HCT116 (cell line): Measurements from ENCODE around the gene GBX1.

ENCODE experiments used
- CEBPB ChIP-seq: IDR thresholded peaks from 2 replicates; pipeline ENCODE4 v1.6.1; 2012; ENCODE audit warnings: low read depth
- CTCF ChIP-seq, 3 experiments: fragments of 200-600 bp in 1 of 3; sonication (generic) in 1 of 3; IDR thresholded peaks in 2 of 3; conservative IDR thresholded peaks in 1 of 3; 2 replicates each; pipeline ENCODE4 v1.5.1; 2012 to 2017; ENCODE audit warnings: low read depth in 2 of 3, low read length in 2 of 3, antibody characterized with exemption in 1 of 3, borderline replicate concordance in 1 of 3, control low read depth in 1 of 3, mild to moderate bottlenecking in 1 of 3, mixed read lengths in 1 of 3, mixed run types in 1 of 3, moderate library complexity in 1 of 3; ENCODE audit not compliant: insufficient read depth in 1 of 3
- MAX ChIP-seq: IDR thresholded peaks from 2 replicates; pipeline ENCODE4 v1.6.1; 2012
- SRF ChIP-seq: IDR thresholded peaks from 2 replicates; pipeline ENCODE4 v1.6.1; 2012; ENCODE audit warnings: low read depth
- TCF7L2 ChIP-seq: IDR thresholded peaks from 2 replicates; pipeline ENCODE4 v1.7.0; 2011; ENCODE audit warnings: borderline replicate concordance, inconsistent platforms; ENCODE audit not compliant: insufficient read depth, insufficient read length; ENCODE audit errors: extremely low read depth
- YY1 ChIP-seq: IDR thresholded peaks from 2 replicates; pipeline ENCODE4 v1.6.1; 2011; ENCODE audit warnings: low read length, low read depth, moderate library complexity, mild to moderate bottlenecking; ENCODE audit not compliant: insufficient replicate concordance; ENCODE audit errors: extremely low read depth

- no peak for TF ChIP-seq CTCF (IDR thresholded peaks at IDR 0.05 in 2 of 3, conservative IDR thresholded peaks at IDR 0.05 in 1 of 3; ENCODE audit: borderline replicate concordance in 1 of 3, insufficient read depth in 1 of 3, low read depth in 2 of 3, low read length in 2 of 3)
- no peak for TF ChIP-seq CEBPB
- TF ChIP-seq MAX, result no peak
- TF ChIP-seq YY1, result no peak
- TF ChIP-seq TCF7L2, result no peak
- no peak for TF ChIP-seq SRF
Observed at GRCh38 chr7:151109094-151110048, 58.1 kb downstream of the GBX1 start.
